ENCODE measurements around the gene TEX22. TPM values are rescaled to one million over a fixed set of nuclear protein-coding genes. Genes with fewer than 3 reads are reported as not detected.

TEX22 gene
- total and polyA plus RNA-seq, 4 donors = 0.02 to 0.14 (median 0.08) TPM; not detected in 1

- DNase-seq (ENCODE audit: low spot score) = no peak
- TF ChIP-seq HNF4A (conservative IDR thresholded peaks at IDR 0.05) (no peak), RAD21 (IDR thresholded peaks at IDR 0.05) (no peak), CTCF (IDR thresholded peaks at IDR 0.05; ENCODE audit: low read depth, low read length, missing input control) (no peak), EGR1 (IDR thresholded peaks at IDR 0.05; ENCODE audit: low read depth in 2 of 2) (no peak), RXRA (IDR thresholded peaks at IDR 0.05) (no peak), YY1 (IDR thresholded peaks at IDR 0.05) (no peak), ATF3 (IDR thresholded peaks at IDR 0.05) (no peak), JUND (IDR thresholded peaks at IDR 0.05) (no peak), MAX (IDR thresholded peaks at IDR 0.05) (no peak), NR2F2 (IDR thresholded peaks at IDR 0.05) (no peak), TAF1 (conservative IDR thresholded peaks at IDR 0.05) (no peak), FOXA2 (IDR thresholded peaks at IDR 0.05) (no peak), SP1 (IDR thresholded peaks at IDR 0.05) (no peak), FOXA1 (IDR thresholded peaks at IDR 0.05) (no peak), HNF4G (IDR thresholded peaks at IDR 0.05) (no peak), GABPA (IDR thresholded peaks at IDR 0.05 in 1 of 2, conservative IDR thresholded peaks at IDR 0.05 in 1 of 2) (no peak), REST (IDR thresholded peaks at IDR 0.05) (no peak), ZBTB33 (IDR thresholded peaks at IDR 0.05) (no peak)
- 89% methylated on average over 12 of the region's 12 CpGs for WGBS
- Histone ChIP-seq H3K4me1 (ENCODE audit: control insufficient read depth in 4 of 4, insufficient read depth in 4 of 4, low read length in 3 of 4) (no peaks in the 10 kb centered on the region), H3K36me3 (ENCODE audit: control insufficient read depth in 4 of 4, insufficient read depth in 3 of 4, low read depth in 1 of 4, low read length in 3 of 4) (peaks cover 0 to 8% (median 1%) of the 10 kb centered on the region in 4 donors), H3K27me3 (ENCODE audit: control insufficient read depth in 4 of 4, insufficient read depth in 4 of 4, low read length in 3 of 4) (no peaks in the 10 kb centered on the region), H3K9me3 (ENCODE audit: control insufficient read depth in 4 of 4, low read length in 3 of 4) (no peaks in the 10 kb centered on the region), H3K4me3 (ENCODE audit: low read depth in 1 of 3, low read length in 3 of 3) (no peak overlapping the region), H3K9ac (ENCODE audit: low read depth in 1 of 2, low read length in 2 of 2) (no peak overlapping the region), H3K27ac (ENCODE audit: low read depth in 1 of 2, low read length in 2 of 2) (no peak overlapping the region)
Observed at GRCh38 chr14:105389534-105389933, 8.8 kb upstream of the TEX22 start.

Data from liver (tissue), 9 donors.